ENCODE results near the gene EVA1B. TPM values are rescaled to one million over a fixed set of nuclear protein-coding genes. Genes with fewer than 3 reads are reported as not detected.

EVA1B gene
- total RNA-seq, 1 experiment from 2014 or later = 5.5 TPM

DNA sequence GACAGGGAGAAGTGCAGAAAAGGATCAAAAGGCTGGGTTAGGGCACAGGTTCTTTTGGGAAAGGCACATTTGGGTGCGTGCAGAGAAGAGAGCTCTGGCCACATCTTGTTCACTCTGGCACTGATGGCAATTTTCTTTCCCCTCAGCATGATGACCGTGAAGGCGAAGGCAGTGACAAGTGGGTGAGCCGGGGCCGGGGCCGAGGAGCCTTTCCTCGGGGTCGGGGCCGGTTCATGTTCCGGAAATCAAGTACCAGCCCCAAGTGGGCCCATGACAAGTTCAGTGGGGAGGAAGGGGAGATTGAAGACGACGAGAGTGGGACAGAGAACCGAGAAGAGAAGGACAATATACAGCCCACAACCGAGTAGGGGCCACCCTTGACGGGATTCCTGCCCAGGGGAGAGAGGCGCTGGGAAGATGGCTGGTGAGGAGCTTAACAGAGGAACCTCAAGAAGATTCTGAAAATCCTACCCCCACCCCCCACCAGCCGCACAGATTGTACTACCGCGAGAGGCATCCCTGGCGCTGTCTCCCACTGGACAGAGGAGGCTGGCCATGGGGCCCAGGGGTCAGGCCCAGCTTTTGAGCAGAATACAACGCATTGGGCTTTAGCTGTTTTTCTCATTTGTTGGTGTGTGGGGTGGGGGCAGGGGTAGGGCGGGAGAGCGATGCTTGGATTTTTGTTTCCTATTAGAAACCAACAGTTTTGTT, 19.6 kb downstream of the EVA1B start:
- no peak for DNase-seq
- H4K20me1 ChIP-seq (ENCODE audit: control insufficient read depth, insufficient read depth, insufficient read length) = no peaks in the 10 kb centered on the region
- H3K9me3 ChIP-seq (ENCODE audit: control insufficient read depth, low read depth, low read length) = no peaks in the 10 kb centered on the region
- H3K23me2 ChIP-seq (ENCODE audit: insufficient read length, low read depth, low read length, poor library complexity, severe bottlenecking) = peaks cover 8% of the 10 kb centered on the region
- no peak overlapping the region for H2BK120ac ChIP-seq (ENCODE audit: low read depth, low read length, poor library complexity, severe bottlenecking)
- peak overlapping the region in 2 of 3 experiments; percentile 34 to 71; a peak in 3 of 7 replicates for H3K27ac Mint-ChIP-seq
- H3K4me1 ChIP-seq (ENCODE audit: insufficient read depth, low read length) = peaks cover 3% of the 10 kb centered on the region; the same call in 1 of the 2 replicates
- H3K36me3 Mint-ChIP-seq (ENCODE audit: insufficient read depth in 1 of 3, low read depth in 3 of 3) = peaks cover 29 to 66% (median 62%) of the 10 kb centered on the region in 3 experiments; a peak in 6 of 7 replicates
- no peak overlapping the region for H2AK5ac ChIP-seq (ENCODE audit: insufficient read length, low read length)
- no peak overlapping the region for H3K18ac ChIP-seq (ENCODE audit: insufficient read length, low read depth, low read length)
- WGBS (ENCODE audit: extremely low coverage, insufficient read length, low lambda C conversion rate) = no CpG with 5 or more reads among the region's 23 CpGs
- no peaks in the 10 kb centered on the region for H3K79me1 ChIP-seq (ENCODE audit: insufficient read depth, low read depth, low read length, poor library complexity, severe bottlenecking)
- H4K91ac ChIP-seq (ENCODE audit: insufficient read length, low read depth, low read length) = no peak overlapping the region
- no peaks in the 10 kb centered on the region; the same call in 1 of the 2 replicates for H3K27me3 Mint-ChIP-seq (ENCODE audit: low read depth)
- H3K14ac ChIP-seq (ENCODE audit: insufficient read depth, low read length) = no peak overlapping the region
- no peak overlapping the region for H3K27ac ChIP-seq (ENCODE audit: insufficient read length, low read depth, low read length)
- H3K9ac ChIP-seq (ENCODE audit: extremely low read depth, insufficient read length, low read length) = no peak overlapping the region
- no peak overlapping the region for H2BK12ac ChIP-seq (ENCODE audit: insufficient read length, low read depth, low read length)
- peaks cover 16 to 22% of the 10 kb centered on the region in 2 experiments for H3K4me1 Mint-ChIP-seq
- no peak overlapping the region for H4K5ac ChIP-seq (ENCODE audit: insufficient read length, low read depth, low read length)
- no peak overlapping the region for H2BK5ac ChIP-seq (ENCODE audit: insufficient read length, low read length)
- no peak overlapping the region for H3K23ac ChIP-seq (ENCODE audit: insufficient read length, low read depth, low read length)
- no peak overlapping the region for H3K4ac ChIP-seq (ENCODE audit: low read depth, low read length)
- no peaks in the 10 kb centered on the region for H3K27me3 ChIP-seq (ENCODE audit: insufficient read depth, low read length)
- H2AFZ ChIP-seq (ENCODE audit: low read length) = no peak overlapping the region
- H3K56ac ChIP-seq (ENCODE audit: insufficient read length, low read depth, low read length) = no peak overlapping the region
- peak overlapping the region in 1 of 2 experiments; percentile 44; a peak in 2 of 5 replicates for H3K4me3 Mint-ChIP-seq
- H3K9me3 Mint-ChIP-seq = no peaks in the 10 kb centered on the region
- no peak overlapping the region for H4K8ac ChIP-seq (replicated peaks; ENCODE audit: insufficient read length, low read depth, low read length)
- H3K79me2 ChIP-seq (ENCODE audit: insufficient read depth, low read length) = no peaks in the 10 kb centered on the region
- no peak overlapping the region for H2BK20ac ChIP-seq (ENCODE audit: low read depth, low read length, poor library complexity, severe bottlenecking)
- TF ChIP-seq, protein P1, sequence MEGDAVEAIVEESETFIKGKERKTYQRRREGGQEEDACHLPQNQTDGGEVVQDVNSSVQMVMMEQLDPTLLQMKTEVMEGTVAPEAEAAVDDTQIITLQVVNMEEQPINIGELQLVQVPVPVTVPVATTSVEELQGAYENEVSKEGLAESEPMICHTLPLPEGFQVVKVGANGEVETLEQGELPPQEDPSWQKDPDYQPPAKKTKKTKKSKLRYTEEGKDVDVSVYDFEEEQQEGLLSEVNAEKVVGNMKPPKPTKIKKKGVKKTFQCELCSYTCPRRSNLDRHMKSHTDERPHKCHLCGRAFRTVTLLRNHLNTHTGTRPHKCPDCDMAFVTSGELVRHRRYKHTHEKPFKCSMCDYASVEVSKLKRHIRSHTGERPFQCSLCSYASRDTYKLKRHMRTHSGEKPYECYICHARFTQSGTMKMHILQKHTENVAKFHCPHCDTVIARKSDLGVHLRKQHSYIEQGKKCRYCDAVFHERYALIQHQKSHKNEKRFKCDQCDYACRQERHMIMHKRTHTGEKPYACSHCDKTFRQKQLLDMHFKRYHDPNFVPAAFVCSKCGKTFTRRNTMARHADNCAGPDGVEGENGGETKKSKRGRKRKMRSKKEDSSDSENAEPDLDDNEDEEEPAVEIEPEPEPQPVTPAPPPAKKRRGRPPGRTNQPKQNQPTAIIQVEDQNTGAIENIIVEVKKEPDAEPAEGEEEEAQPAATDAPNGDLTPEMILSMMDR (conservative IDR thresholded peaks at IDR 0.05) = no peak
- no peak overlapping the region for H3K4me2 ChIP-seq (ENCODE audit: insufficient read depth, insufficient read length, low read length)
- H3T11ph ChIP-seq (ENCODE audit: low read length) = no peak overlapping the region
- H2BK15ac ChIP-seq (ENCODE audit: low read depth, low read length) = no peak overlapping the region

Data from H9 (cell line).